Measurements from ENCODE around the gene PHF19.

GRCh38 chr9:120890320-120891244 is 13.6 kb upstream of the PHF19 start:
- TF ChIP-seq POLR2A (IDR thresholded peaks at IDR 0.05) (no peak), CTCF (IDR thresholded peaks at IDR 0.05 in 4 of 5, conservative IDR thresholded peaks at IDR 0.05 in 1 of 5) (no peak)
